ENCODE measurements around the gene LRWD1.

LRWD1 gene

DNA sequence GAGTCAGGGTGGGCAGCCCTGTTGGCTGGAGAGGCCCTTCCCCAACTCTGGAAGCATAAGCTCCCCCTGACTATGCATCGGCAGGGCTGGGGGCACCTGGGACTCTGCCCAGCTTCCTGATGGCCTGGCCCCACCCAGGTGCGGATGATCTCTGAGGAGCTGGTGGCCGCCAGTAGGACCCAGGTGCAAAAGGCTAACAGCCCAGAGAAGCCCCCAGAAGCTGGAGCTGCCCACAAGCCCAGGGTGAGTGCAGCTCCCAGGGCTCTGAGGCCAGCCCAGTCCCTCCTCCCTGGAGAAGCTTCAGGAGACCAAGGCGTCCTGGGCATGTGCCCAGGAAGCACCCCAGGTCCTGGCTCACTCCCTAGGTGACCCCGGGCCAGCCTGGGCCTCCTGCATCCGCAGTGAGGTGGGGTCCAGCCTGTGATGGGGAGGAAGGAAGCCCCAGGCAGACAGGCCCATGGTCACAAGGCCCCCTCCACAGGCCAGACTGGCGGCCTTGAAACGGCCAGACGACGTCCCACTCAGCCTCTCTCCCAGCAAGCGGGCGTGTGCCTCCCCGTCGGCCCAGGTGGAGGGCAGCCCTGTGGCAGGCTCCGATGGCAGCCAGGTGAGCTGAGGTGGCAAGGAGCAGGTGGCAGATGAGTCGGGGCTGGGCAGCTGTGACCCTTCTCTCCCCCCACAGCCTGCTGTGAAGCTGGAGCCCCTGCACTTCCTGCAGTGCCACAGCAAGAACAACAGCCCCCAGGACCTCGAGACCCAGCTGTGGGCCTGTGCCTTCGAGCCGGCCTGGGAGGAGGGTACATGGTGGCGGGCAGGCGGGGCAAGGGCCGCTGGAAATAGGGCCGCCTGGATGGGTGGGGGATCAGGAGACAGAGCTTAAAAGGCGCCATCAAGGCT, 3.0 kb downstream of the LRWD1 start:
- Mint-ChIP-seq H3K27me3 (ENCODE audit: low read depth, poor library complexity) (peaks cover 3% of the 10 kb centered on the region), H3K4me3 (no peak overlapping the region), H3K36me3 (ENCODE audit: low read depth) (peaks cover 5% of the 10 kb centered on the region), H3K9me3 (no peaks in the 10 kb centered on the region), H3K27ac (no peak overlapping the region), H3K4me1 (peaks cover 31% of the 10 kb centered on the region)
- no peak for DNase-seq
- TF ChIP-seq, protein P1, sequence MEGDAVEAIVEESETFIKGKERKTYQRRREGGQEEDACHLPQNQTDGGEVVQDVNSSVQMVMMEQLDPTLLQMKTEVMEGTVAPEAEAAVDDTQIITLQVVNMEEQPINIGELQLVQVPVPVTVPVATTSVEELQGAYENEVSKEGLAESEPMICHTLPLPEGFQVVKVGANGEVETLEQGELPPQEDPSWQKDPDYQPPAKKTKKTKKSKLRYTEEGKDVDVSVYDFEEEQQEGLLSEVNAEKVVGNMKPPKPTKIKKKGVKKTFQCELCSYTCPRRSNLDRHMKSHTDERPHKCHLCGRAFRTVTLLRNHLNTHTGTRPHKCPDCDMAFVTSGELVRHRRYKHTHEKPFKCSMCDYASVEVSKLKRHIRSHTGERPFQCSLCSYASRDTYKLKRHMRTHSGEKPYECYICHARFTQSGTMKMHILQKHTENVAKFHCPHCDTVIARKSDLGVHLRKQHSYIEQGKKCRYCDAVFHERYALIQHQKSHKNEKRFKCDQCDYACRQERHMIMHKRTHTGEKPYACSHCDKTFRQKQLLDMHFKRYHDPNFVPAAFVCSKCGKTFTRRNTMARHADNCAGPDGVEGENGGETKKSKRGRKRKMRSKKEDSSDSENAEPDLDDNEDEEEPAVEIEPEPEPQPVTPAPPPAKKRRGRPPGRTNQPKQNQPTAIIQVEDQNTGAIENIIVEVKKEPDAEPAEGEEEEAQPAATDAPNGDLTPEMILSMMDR (IDR thresholded peaks at IDR 0.05) = no peak

DNA sequence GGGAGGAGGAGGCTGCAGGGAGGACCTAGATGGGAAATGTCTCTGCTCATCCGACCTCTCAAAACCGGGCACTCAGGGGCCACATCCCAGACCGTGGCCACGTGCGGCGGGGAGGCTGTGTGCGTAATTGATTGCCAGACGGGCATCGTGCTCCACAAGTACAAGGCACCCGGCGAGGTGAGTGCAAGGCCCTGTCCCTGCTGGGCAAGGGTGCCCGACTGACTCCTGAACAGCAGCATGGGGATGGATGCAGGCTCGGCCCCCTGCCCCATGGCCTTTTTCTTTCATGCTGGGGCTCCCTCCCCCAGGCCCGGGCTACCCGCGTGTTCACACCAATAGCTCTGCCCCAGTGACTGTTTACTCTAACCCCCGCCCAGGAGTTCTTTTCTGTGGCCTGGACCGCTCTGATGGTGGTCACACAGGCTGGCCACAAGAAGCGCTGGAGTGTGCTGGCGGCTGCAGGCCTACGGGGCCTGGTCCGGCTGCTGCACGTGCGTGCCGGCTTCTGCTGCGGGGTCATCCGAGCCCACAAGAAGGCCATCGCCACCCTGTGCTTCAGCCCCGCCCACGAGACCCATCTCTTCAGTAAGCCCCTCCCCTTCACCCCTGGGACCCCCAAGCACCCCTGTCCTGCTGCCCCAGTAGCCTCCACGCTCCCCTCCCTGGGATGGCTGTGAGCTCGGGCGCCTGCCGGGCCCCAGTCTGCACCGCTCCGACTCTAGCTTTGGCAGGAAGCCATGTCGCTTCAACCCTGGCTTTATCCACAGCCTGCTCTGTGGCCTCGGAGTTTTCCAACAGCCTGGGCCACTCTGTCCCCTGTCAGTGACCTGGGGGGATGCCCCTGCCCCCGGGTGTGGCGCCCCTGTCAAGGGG, 3.9 kb downstream of the LRWD1 start:
- Mint-ChIP-seq H3K4me1 (peaks cover 28% of the 10 kb centered on the region), H3K9me3 (no peaks in the 10 kb centered on the region), H3K4me3 (no peak overlapping the region), H3K27me3 (ENCODE audit: low read depth, poor library complexity) (peaks cover 3% of the 10 kb centered on the region), H3K36me3 (ENCODE audit: low read depth) (peaks cover 5% of the 10 kb centered on the region), H3K27ac (no peak overlapping the region)
- TF ChIP-seq, protein P1 (IDR thresholded peaks at IDR 0.05) = no peak
- DNase-seq = no peak

GRCh38 chr7:102469351-102469971, 4.7 kb downstream of the LRWD1 start:
- Mint-ChIP-seq H3K27me3 (ENCODE audit: low read depth, poor library complexity) (no peaks in the 10 kb centered on the region), H3K4me1 (peaks cover 20% of the 10 kb centered on the region), H3K4me3 (no peak overlapping the region), H3K9me3 (no peaks in the 10 kb centered on the region), H3K36me3 (ENCODE audit: low read depth) (peaks cover 5% of the 10 kb centered on the region), H3K27ac (no peak overlapping the region)
- peak; percentile 0 for DNase-seq
- TF ChIP-seq, protein P1 (IDR thresholded peaks at IDR 0.05) = no peak

DNA sequence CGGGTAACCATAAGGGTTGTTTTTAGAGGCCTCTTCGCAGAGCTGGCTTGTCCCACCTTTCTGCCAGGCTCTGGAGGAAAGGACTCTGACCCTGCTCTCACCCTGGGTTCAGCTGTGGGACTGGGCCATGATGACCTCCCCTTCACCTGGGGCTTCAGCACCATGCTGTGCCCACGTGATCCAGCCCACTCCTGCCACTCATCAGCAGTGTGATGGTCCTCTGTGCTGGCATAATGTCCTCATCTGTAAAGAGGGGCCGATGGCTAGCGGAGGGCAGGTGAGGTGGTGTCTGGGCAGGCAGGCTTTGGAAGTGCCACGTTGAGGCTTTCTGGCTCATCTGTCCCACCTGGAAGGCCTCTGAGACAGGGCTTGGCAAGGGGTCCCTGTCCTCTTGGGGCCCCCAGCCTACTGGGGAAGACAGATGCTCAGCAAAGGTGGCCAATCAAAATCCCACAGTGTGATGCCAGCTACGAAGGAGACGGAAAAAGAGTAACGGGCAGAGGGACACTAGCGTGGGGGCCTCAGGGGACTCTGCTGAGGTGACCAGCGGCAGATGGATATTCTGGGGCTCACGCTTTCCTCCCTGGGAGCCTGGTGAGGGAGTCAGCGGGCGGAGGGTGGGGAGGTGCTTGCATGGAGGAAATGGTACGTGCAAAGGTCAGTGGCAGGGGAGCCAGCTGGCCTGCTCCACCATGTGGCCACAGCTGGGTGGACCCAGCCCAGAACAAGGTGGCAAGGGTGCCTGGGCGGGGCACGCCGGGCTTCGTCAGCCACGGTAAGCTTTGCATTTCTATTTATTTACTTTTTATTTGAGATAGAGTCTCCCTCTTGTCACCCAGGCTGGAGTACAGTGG, 5.4 kb downstream of the LRWD1 start:
- TF ChIP-seq, protein P1 (IDR thresholded peaks at IDR 0.05) = no peak
- no peak overlapping the region for H3K27ac Mint-ChIP-seq

DNA sequence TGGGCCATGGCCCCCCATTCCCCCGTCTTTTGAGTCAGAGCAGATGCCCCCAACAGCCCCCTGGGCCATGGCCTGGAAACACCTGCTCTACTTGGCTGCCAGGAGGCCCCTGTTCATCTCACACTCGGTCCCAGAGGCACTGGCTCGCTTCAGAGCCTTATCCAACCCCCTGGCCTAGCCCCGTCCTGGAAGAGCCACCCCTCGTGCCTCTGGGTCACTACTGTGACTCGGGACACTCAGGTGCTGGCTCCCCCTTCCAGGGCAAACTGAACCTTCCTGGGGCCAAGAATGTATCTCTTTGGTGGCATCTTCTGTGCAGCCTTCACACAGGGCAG, 7.0 kb downstream of the LRWD1 start:
- TF ChIP-seq, protein P1 (IDR thresholded peaks at IDR 0.05) = no peak
- H3K4me1 Mint-ChIP-seq = peaks cover 3% of the 10 kb centered on the region
- H3K36me3 Mint-ChIP-seq (ENCODE audit: low read depth) = peaks cover 2% of the 10 kb centered on the region
- H3K27ac Mint-ChIP-seq = no peak overlapping the region
- no peaks in the 10 kb centered on the region for H3K9me3 Mint-ChIP-seq
- no peaks in the 10 kb centered on the region for H3K27me3 Mint-ChIP-seq (ENCODE audit: low read depth, poor library complexity)
- H3K4me3 Mint-ChIP-seq = no peak overlapping the region
- DNase-seq = no peak

More for the DNA sequence above, 5.4 kb downstream of the LRWD1 start:
- H3K4me3 Mint-ChIP-seq = no peak overlapping the region
- no peaks in the 10 kb centered on the region for H3K27me3 Mint-ChIP-seq (ENCODE audit: low read depth, poor library complexity)
- peaks cover 5% of the 10 kb centered on the region for H3K36me3 Mint-ChIP-seq (ENCODE audit: low read depth)
- DNase-seq = peak; percentile 2
- H3K9me3 Mint-ChIP-seq = no peaks in the 10 kb centered on the region
- peaks cover 18% of the 10 kb centered on the region for H3K4me1 Mint-ChIP-seq
